ENCODE results near the gene REX1BD. TPM values are rescaled to one million over a fixed set of nuclear protein-coding genes. Genes with fewer than 3 reads are reported as not detected.

Gene REX1BD
- total and polyA plus RNA-seq, 2 donors (not counting 3 experiments of a cell fraction or from before 2014, with no cell fraction given) = 64.4 to 90.9 TPM

DNA sequence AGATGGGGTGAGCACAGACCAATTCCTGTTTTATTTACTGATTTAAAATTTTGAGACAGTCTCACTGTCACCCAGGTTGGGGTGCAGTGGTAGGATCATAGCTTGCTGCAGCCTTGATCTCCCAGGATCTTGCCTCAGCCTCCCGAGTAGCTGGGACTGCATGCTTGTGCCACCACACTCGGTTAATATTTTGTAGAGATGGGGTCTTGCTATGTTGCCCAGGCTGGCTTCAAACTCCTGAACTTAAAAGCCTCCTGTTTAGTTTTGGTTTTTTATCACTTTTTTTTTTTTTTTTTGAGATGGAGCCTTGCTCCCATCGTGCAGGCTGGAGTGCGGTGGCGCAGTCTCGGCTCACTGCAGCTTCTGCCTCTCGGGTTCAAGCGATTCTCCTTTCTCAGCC, 12.2 kb upstream of the REX1BD start:
- POLR2A ChIA-PET = no interaction called here
- no TSS peak for BruUV-seq (replicated peaks)
- Histone ChIP-seq H3K27ac (ENCODE audit: insufficient read depth, low read depth, low read length) (no peak overlapping the region), H3K4me2 (ENCODE audit: insufficient read depth, low read length) (no peak overlapping the region), H3K4me3 (replicated peaks in 1 of 3; ENCODE audit: insufficient read depth in 1 of 3, low read depth in 1 of 3, low read length in 3 of 3) (no peak overlapping the region), H3K9ac (replicated peaks; ENCODE audit: extremely low read depth, insufficient read depth, low read length) (no peak overlapping the region), H3K9me3 (replicated peaks; ENCODE audit: control insufficient read depth, insufficient read depth, low read length) (no peaks in the 10 kb centered on the region), H3K79me2 (ENCODE audit: control insufficient read depth, insufficient read depth, low read length) (peaks cover 24% of the 10 kb centered on the region), H4K20me1 (replicated peaks; ENCODE audit: control insufficient read depth, extremely low read depth, insufficient read depth, low read length) (no peaks in the 10 kb centered on the region), H3K4me1 (ENCODE audit: control insufficient read depth, extremely low read depth, insufficient read depth, low read length) (peaks cover 13% of the 10 kb centered on the region), H3K36me3 (ENCODE audit: control insufficient read depth in 2 of 2, extremely low read depth in 1 of 2, insufficient read depth in 2 of 2, low read length in 2 of 2) (peaks cover 4 to 19% of the 10 kb centered on the region in 2 experiments), H3K9me1 (replicated peaks; ENCODE audit: control insufficient read depth, extremely low read depth, insufficient read depth, low read length) (no peaks in the 10 kb centered on the region), H3K27me3 (ENCODE audit: control insufficient read depth in 2 of 2, insufficient read depth in 2 of 2, low read length in 2 of 2) (no peaks in the 10 kb centered on the region), H2AFZ (ENCODE audit: low read depth, low read length) (no peak overlapping the region)
- FAIRE-seq = no peak
- intact Hi-C loops (cut with micrococcal nuclease) = no loop called here
- no peak for DNase-seq (ENCODE audit: low read depth, low spot score)
- TF ChIP-seq, protein P1, sequence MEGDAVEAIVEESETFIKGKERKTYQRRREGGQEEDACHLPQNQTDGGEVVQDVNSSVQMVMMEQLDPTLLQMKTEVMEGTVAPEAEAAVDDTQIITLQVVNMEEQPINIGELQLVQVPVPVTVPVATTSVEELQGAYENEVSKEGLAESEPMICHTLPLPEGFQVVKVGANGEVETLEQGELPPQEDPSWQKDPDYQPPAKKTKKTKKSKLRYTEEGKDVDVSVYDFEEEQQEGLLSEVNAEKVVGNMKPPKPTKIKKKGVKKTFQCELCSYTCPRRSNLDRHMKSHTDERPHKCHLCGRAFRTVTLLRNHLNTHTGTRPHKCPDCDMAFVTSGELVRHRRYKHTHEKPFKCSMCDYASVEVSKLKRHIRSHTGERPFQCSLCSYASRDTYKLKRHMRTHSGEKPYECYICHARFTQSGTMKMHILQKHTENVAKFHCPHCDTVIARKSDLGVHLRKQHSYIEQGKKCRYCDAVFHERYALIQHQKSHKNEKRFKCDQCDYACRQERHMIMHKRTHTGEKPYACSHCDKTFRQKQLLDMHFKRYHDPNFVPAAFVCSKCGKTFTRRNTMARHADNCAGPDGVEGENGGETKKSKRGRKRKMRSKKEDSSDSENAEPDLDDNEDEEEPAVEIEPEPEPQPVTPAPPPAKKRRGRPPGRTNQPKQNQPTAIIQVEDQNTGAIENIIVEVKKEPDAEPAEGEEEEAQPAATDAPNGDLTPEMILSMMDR (IDR thresholded peaks at IDR 0.05; ENCODE audit: extremely low read depth in 1 of 2, insufficient read depth in 1 of 2, low read depth in 1 of 2, low read length in 2 of 2) = no peak
- TF ChIP-seq EZH2 (IDR thresholded peaks at IDR 0.05; ENCODE audit: borderline replicate concordance, low read depth, low read length, severe bottlenecking) (no peak), GATA2 (IDR thresholded peaks at IDR 0.05; ENCODE audit: insufficient read depth, insufficient read length, low read depth, low read length) (no peak), POLR2AphosphoS5 (IDR thresholded peaks at IDR 0.05; ENCODE audit: insufficient read depth, low read depth, low read length) (no peak), MYC (IDR thresholded peaks at IDR 0.05; ENCODE audit: low read depth, low read length) (no peak), POLR2A (IDR thresholded peaks at IDR 0.05; ENCODE audit: low read depth, low read length) (no peak), FOS (IDR thresholded peaks at IDR 0.05; ENCODE audit: borderline replicate concordance, insufficient read depth, low read length) (no peak), JUN (IDR thresholded peaks at IDR 0.05; ENCODE audit: borderline replicate concordance, insufficient read depth, insufficient read length, low read depth) (no peak)
- TF ChIP-seq, protein P2, sequence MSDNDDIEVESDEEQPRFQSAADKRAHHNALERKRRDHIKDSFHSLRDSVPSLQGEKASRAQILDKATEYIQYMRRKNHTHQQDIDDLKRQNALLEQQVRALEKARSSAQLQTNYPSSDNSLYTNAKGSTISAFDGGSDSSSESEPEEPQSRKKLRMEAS (IDR thresholded peaks at IDR 0.05; ENCODE audit: insufficient read depth, insufficient read length) = no peak
- dilution Hi-C loops (cut with MboI; ENCODE audit: extremely low pct_ligation_motif_present, low sequenced_read_pairs) = no loop called here
- CTCF ChIA-PET = interaction anchor here (1.4 to 2.3 kb wide), 3 partner anchors 13 to 55 kb away, joined by 3 to 8 read pairs (median 4); partner anchors contain the start of genes ELL and REX1BD
